DMS53 (cell line): ENCODE data around the gene KISS1.
A peak's percentile ranks its signal among the peaks of the same experiment; 100 is the strongest.

Source experiments
- DNase-seq: peaks from one replicate; lab custom pipeline; 2025; lab: John Stamatoyannopoulos, UW

Gene KISS1

GRCh38 chr1:204218552-204218951 lies 22.3 kb upstream of the KISS1 start:
- DNase-seq = no peak

DNA sequence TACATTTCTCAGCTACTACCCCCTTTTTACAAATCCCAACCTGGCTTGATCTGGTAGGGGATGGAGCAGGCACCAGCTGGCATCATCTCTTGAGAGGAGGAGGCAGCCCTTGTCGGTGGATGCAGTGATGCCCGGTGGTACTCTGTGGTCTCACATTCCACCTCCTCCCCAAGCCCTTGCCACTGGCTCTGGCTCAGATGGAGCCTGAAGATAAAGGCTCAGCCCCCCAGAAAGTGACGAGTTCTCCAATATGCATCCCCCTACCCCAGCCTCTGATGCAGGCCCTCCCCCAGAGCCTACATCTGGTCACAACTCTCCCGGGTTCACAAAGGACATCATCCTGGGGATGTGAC lies 21.3 kb upstream of the KISS1 start:
- DNase-seq = no peak

- no peak for DNase-seq
Measured at GRCh38 chr1:204216880-204217647, 20.8 kb upstream of the KISS1 start.

GRCh38 chr1:204216236-204216635 lies 19.9 kb upstream of the KISS1 start:
- DNase-seq = no peak

- peak; percentile 99 for DNase-seq
Measured at GRCh38 chr1:204213668-204214662, 17.7 kb upstream of the KISS1 start, which contains the start of gene GOLT1A. GOLT1A (minus strand) TSS chr1:204213988; CDS start chr1:204213906, 82 bp downstream.

DNA sequence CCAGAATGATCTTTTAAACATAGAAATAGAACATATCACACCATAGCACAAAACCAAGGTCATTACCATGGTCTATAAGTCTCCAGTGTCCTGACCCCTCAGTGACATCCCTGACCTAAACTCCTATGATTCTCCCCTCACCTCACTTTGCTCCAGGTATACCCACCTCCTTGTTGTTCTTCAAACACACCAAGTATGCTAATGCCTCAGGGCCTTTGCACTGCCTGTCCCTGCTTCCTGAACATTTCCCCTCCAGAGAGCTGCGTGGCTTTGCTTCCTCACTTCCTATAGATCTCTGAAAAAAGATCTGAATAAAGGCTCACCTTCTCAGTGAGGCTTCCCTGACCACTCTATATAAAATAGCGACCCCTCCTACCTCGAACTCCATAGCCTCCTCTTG lies 16.4 kb upstream of the KISS1 start:
- no peak for DNase-seq

- no peak for DNase-seq
Measured at GRCh38 chr1:204211046-204211445, 14.8 kb upstream of the KISS1 start.

DNA sequence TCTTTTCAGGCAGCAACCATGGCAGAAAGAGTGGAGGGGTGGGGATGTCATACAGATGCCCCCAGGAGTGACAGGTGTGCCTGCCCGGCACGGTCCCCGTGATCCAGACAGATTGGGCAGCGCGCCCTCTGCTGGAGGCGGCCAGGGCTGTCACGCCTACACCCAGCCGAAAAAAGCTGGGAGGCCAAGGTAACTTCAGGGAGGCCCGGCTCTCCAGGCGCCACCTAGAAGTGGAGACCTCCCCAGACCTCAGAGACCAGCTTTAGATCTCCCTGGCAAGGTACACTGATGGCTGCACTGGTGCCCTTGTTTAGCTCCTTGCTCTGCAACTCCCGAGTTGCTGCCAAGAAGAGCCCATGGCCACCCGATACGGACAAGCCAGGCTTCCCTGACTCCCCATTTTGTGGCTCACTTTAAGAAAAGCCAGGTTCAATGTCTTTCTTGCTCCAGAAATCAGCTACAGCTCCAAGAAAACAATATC lies 10.9 kb upstream of the KISS1 start:
- peak; percentile 82 for DNase-seq

DNA sequence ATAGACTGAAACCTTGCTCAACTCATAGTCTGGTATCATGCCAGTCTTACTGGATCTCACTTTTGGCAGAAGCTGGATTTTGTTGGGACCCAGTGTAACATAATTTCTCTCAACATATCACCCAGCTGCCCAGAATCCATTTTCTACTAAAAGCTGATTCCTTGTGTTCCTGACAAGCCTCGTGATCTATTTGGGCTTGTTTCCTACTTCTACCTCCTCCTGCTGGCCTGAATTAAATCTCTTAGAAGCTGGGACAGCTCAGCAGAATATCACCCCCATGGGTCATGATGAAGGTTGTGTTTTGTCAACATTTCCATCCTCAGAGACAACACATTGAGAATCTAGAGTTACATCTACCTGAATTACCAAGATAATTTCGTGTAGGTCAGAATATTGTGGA lies 9.8 kb upstream of the KISS1 start:
- DNase-seq = no peak

DNA sequence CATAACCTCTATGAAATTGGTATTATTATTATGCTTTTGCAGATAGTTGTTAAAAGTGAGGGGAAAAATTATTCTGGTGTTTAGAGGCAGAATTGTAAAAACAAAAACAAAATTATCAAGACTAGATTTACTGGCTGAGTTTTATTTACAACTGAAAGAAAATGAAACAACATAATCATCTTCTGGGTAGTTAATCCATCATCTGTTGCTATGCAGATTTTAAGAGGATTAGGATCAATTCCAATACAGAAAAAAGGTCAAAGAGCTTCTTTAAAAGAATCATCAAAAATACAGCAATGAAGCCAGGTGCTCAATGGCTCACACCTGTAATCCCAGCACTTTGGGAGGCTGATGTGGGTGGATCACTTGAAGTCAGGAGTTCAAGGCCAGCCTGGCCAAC lies 9.2 kb upstream of the KISS1 start:
- DNase-seq = no peak

- DNase-seq = no peak
Measured at GRCh38 chr1:204204944-204205343, 8.7 kb upstream of the KISS1 start.

GRCh38 chr1:204203206-204203767 lies 7.0 kb upstream of the KISS1 start:
- no peak for DNase-seq

- DNase-seq = no peak
Measured at GRCh38 chr1:204202481-204202880, 6.2 kb upstream of the KISS1 start.

DNA sequence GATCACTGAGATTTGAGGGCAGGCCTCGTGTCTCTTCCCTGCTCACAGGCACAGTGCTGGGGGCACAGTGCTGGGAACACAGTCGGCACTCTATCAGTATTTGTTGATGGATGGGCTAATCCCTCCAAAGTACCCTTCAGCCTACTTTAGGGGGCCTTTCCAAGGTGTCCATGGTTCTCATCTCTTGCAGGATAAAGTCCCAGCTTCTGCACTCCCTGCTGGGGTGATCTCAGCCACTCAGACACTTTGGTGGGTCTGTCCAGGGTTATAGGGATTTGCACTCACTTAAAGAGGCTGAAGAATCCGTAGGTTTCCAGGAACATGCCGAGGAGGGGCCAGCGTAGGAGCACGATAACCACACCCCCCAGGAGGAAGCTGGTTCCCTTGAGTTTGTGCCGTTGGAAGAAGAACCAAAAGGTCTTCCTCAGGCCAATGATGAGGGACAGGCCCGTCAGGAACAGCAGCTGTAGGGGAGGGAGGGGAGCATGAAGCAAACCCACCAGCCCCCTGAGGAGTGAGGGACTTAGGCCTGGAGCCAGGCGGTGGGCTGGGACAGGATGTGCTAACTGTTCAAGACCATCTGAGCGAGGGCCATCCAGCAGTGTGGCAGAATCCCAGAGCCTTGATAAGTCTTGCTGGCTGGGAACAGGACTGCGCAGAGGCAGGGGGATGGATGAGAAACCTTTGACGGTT lies 5.2 kb upstream of the KISS1 start:
- no peak for DNase-seq

DNA sequence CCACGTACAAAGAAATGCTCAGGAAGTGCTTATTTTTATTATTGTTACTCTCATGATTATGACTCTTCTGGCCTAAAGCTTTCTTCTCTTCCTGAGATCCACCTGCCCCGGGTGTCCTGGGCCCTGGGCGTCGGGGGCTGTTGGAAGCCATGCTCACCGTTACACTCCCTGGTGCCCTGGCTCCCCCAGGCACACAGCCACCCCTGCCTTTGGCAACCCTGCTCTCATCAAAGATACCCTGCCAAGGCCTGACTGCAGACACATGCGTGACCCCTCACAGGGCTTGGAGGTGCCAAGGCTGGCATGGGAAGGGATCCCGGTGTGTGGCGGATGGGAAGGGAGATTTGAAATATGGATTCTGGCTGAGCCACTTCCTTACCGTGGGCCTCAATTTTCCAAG lies 3.3 kb upstream of the KISS1 start:
- no peak for DNase-seq

DNA sequence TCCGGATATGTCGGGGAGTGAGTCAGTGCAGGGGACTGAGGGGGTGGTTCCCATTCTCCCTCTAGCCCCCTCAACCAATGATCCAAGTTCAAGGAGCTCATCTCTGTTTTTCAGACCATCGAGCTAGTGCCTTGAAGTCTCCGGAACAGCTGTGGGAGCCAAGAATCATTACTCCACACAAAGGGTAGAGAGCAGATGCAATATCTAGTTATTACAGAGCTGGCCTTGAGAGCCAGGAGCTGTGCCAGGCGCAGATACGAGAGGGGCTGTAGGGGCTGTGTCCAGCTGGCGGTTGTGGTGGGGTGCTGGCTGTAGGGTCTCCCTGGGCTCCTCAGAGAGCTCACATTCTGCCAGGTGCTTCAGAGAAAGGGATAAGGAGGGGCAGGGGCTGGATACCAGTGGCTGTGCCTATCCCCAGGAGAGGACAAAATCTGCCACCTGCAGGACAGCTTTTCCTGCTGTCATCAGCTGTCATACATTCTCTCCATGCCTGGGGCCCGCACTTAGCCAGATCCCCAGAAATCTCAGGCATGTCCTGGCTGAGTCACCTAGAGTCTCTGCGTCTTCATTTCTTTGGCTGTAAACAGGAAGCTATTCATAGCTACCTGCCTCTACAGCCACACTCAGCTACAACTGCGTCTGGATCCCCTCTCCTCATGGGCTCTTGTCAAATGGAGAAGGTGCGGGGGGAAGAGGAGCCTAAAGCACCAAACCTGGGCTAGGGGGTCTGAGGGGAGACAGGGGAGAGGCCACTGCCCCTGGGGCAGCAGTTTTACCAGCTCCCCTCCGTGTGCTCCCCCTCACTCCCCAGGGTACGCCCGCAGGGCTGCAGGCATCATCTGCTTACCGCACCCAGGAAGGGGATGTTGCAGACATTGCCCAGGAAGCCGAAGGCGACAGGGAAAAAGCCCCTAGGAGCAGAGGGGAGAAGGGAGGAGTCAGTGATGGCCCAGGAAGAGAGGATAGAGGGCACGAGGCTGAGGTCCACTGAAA lies 2.4 kb upstream of the KISS1 start:
- DNase-seq = peak; percentile 46

GRCh38 chr1:204197068-204197467 lies 777 bp upstream of the KISS1 start:
- DNase-seq = no peak

DNA sequence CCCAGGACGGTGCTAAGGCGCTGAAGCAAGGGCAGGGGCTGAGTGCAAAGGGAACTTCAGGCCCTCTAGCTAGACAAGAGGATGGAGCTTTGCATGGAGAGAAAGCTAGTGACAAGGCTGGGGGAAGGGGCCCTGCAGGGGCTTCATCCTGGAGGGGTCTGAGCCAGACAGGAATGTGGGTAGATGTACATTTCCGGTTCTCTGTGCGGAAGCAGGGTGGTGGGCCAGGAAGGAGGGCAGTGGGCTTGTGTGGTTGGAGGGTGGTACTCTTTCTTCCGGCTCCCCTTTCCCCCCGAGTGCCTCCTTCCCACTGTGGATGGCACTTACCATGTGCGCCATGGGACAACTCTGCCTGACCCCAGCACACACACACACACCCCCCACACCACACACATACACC lies 1.5 kb downstream of the KISS1 start:
- no peak for DNase-seq

- no peak for DNase-seq
Measured at GRCh38 chr1:204194080-204194479, 2.2 kb downstream of the KISS1 start.

GRCh38 chr1:204192589-204193352 lies 3.5 kb downstream of the KISS1 start:
- no peak for DNase-seq
